HL-60/S4 treated with phorbol 12-myristate 13-acetate at 8.2 ng/mL for 4 days and 3 days (cell line): ENCODE data around the gene CHFR.
"Not testable (repeated sequence)": the region's sequence is repeated elsewhere in the genome, so short reads cannot be mapped to it uniquely, and the experiment has no call there.

Experiments
- in situ Hi-C: fragments of 300-500 bp; cut with MboI; formaldehyde crosslinking; loops from 2 replicates; pipeline ENCODE4 v1.15.0; 2022; ENCODE audit warnings: low sequenced_read_pairs

The CHFR gene

GRCh38 chr12:132874620-132875019 lies 12.8 kb downstream of the CHFR start:
- in situ Hi-C loops, result not testable (repeated sequence)

- in situ Hi-C loops, result no loop called here
Observed at GRCh38 chr12:132874175-132874574, 13.2 kb downstream of the CHFR start.

- in situ Hi-C loops, result no loop called here
Observed at GRCh38 chr12:132873724-132874123, 13.7 kb downstream of the CHFR start.

GRCh38 chr12:132872975-132873421 lies 14.4 kb downstream of the CHFR start:
- in situ Hi-C loops, result no loop called here

GRCh38 chr12:132872073-132872855 lies 15.1 kb downstream of the CHFR start:
- in situ Hi-C loops, result no loop called here

- in situ Hi-C loops, result no loop called here
Observed at GRCh38 chr12:132869551-132869950, 17.9 kb downstream of the CHFR start.

- in situ Hi-C loops, result no loop called here
Observed at GRCh38 chr12:132866251-132866828, 21.1 kb downstream of the CHFR start.

- in situ Hi-C loops, result no loop called here
Observed at GRCh38 chr12:132861558-132861957, 25.8 kb downstream of the CHFR start.

GRCh38 chr12:132858718-132859266 lies 28.6 kb downstream of the CHFR start:
- in situ Hi-C loops, result no loop called here

- in situ Hi-C loops, result not testable (repeated sequence)
Observed at GRCh38 chr12:132857019-132857418, 30.4 kb downstream of the CHFR start.

- in situ Hi-C loops, result no loop called here
Observed at GRCh38 chr12:132856581-132856980, 30.8 kb downstream of the CHFR start.

GRCh38 chr12:132855211-132855610 lies 32.2 kb downstream of the CHFR start:
- in situ Hi-C loops, result not testable (repeated sequence)

- in situ Hi-C loops, result no loop called here
Observed at GRCh38 chr12:132853285-132854092, 33.9 kb downstream of the CHFR start.

GRCh38 chr12:132852496-132852895 lies 34.9 kb downstream of the CHFR start:
- in situ Hi-C loops, result no loop called here

- in situ Hi-C loops, result no loop called here
Observed at GRCh38 chr12:132851465-132851864, 35.9 kb downstream of the CHFR start.

- in situ Hi-C loops, result no loop called here
Observed at GRCh38 chr12:132850291-132850690, 37.1 kb downstream of the CHFR start.

GRCh38 chr12:132848521-132848920 lies 38.9 kb downstream of the CHFR start:
- in situ Hi-C loops, result no loop called here

GRCh38 chr12:132847363-132848356 lies 39.7 kb downstream of the CHFR start:
- in situ Hi-C loops, result no loop called here

GRCh38 chr12:132844681-132845080 lies 42.7 kb downstream of the CHFR start:
- in situ Hi-C loops, result not testable (repeated sequence)

GRCh38 chr12:132842449-132843045 lies 44.9 kb downstream of the CHFR start:
- in situ Hi-C loops, result no loop called here
